ENCODE results near the gene DSCAM. TPM values are rescaled to one million over a fixed set of nuclear protein-coding genes. Genes with fewer than 3 reads are reported as not detected.

DSCAM gene
- total RNA-seq, 1 donor from 2014 or later: not detected

DNA sequence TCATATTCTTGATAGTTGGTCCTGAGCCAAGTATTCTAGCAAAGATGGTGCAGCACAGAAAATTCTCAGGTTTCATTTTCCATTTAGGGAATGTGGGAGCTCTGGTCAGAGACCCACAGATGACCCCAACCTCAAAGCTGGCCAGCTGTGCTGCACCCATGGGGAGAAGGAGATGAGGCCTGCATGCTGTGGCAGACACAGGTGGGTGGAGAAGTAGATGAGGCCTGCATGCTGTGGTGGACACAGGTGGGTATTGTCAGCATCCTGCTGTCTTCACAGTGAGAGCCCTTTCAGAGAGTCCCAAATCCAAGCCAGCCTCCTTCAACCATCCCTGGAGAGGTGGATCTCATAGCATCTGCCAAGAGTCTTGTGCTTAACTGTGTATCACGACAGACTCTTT lies 77.7 kb downstream of the DSCAM start:
- Histone ChIP-seq H3K4me2 (no peak overlapping the region), H3K4me1 (no peaks in the 10 kb centered on the region), H3K9me3 (ENCODE audit: low read depth) (no peaks in the 10 kb centered on the region), H3K79me2 (ENCODE audit: low read depth) (no peaks in the 10 kb centered on the region), H3F3A (ENCODE audit: low read depth) (no peaks in the 10 kb centered on the region), H2AFZ (replicated peaks) (no peak overlapping the region), H4K20me1 (ENCODE audit: low read depth) (no peaks in the 10 kb centered on the region), H3K27ac (no peak overlapping the region), H3K36me3 (no peaks in the 10 kb centered on the region), H3K27me3 (no peaks in the 10 kb centered on the region), H3K9ac (no peak overlapping the region), H3K4me3 (no peak overlapping the region)
- no peaks in the 10 kb centered on the region for H3K36me3 Mint-ChIP-seq
- no peaks in the 10 kb centered on the region for H3K4me1 Mint-ChIP-seq
- no peak overlapping the region for H3K27ac Mint-ChIP-seq
- no peak for DNase-seq (ENCODE audit: low spot score)
- H3K27me3 Mint-ChIP-seq (ENCODE audit: insufficient read depth, low read depth): peaks cover 6% of the 10 kb centered on the region
- H3K4me3 Mint-ChIP-seq: no peak overlapping the region
- H3K9me3 Mint-ChIP-seq: no peaks in the 10 kb centered on the region
- no peak for TF ChIP-seq EZH2phosphoT487 (IDR thresholded peaks at IDR 0.05)
- no peak for TF ChIP-seq EZH2 (IDR thresholded peaks at IDR 0.05)
- TF ChIP-seq CTCF (IDR thresholded peaks at IDR 0.05): no peak

GRCh38 chr21:40768056-40768455 lies 78.9 kb downstream of the DSCAM start:
- no peak overlapping the region for H3K9ac ChIP-seq
- no peaks in the 10 kb centered on the region for H3K79me2 ChIP-seq (ENCODE audit: low read depth)
- H3K27me3 Mint-ChIP-seq (ENCODE audit: insufficient read depth, low read depth): peaks cover 6% of the 10 kb centered on the region
- no peak overlapping the region for H2AFZ ChIP-seq (replicated peaks)
- no peaks in the 10 kb centered on the region for H3K9me3 ChIP-seq (ENCODE audit: low read depth)
- no peak overlapping the region for H3K4me3 ChIP-seq
- H4K20me1 ChIP-seq (ENCODE audit: low read depth): no peaks in the 10 kb centered on the region
- no peak overlapping the region for H3K27ac ChIP-seq
- no peak overlapping the region for H3K4me3 Mint-ChIP-seq
- TF ChIP-seq EZH2phosphoT487 (IDR thresholded peaks at IDR 0.05): no peak
- TF ChIP-seq EZH2 (IDR thresholded peaks at IDR 0.05): no peak
- no peak for TF ChIP-seq CTCF (IDR thresholded peaks at IDR 0.05)
- no peak overlapping the region for H3K27ac Mint-ChIP-seq
- no peak for DNase-seq (ENCODE audit: low spot score)
- no peaks in the 10 kb centered on the region for H3K36me3 Mint-ChIP-seq
- no peaks in the 10 kb centered on the region for H3F3A ChIP-seq (ENCODE audit: low read depth)
- no peaks in the 10 kb centered on the region for H3K4me1 Mint-ChIP-seq
- H3K4me2 ChIP-seq: no peak overlapping the region
- H3K36me3 ChIP-seq: no peaks in the 10 kb centered on the region
- H3K27me3 ChIP-seq: no peaks in the 10 kb centered on the region
- no peaks in the 10 kb centered on the region for H3K4me1 ChIP-seq
- no peaks in the 10 kb centered on the region for H3K9me3 Mint-ChIP-seq

DNA sequence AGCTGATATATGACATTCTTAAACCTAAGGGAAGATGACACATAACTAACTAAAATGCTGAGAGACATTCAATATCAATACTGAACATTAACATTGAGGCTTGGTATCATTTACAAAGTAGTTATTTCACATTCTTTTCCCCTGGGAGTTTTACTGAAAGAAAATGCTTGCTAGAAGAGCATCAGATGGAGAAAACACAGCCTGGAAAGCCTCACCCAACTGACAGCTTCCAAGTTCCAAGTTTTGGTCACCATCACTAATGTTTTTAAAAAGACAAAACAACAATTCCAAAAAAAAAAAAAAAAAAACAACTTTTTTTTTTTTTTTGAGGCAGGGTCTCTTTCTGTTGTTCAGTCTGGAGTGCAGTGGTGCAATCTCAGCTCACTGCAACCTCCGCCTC lies 80.6 kb downstream of the DSCAM start:
- Histone ChIP-seq H3K9me3 (ENCODE audit: low read depth) (no peaks in the 10 kb centered on the region), H3K36me3 (no peaks in the 10 kb centered on the region), H4K20me1 (ENCODE audit: low read depth) (no peaks in the 10 kb centered on the region), H3K9ac (no peak overlapping the region), H3K27ac (no peak overlapping the region), H3K4me2 (no peak overlapping the region), H3K27me3 (no peaks in the 10 kb centered on the region), H3K4me1 (no peaks in the 10 kb centered on the region), H2AFZ (replicated peaks) (no peak overlapping the region), H3F3A (ENCODE audit: low read depth) (no peaks in the 10 kb centered on the region), H3K79me2 (ENCODE audit: low read depth) (no peaks in the 10 kb centered on the region), H3K4me3 (no peak overlapping the region)
- TF ChIP-seq EZH2 (IDR thresholded peaks at IDR 0.05) (no peak), EZH2phosphoT487 (IDR thresholded peaks at IDR 0.05) (no peak), CTCF (IDR thresholded peaks at IDR 0.05) (no peak)
- DNase-seq (ENCODE audit: low spot score): no peak
- Mint-ChIP-seq H3K4me1 (no peaks in the 10 kb centered on the region), H3K36me3 (no peaks in the 10 kb centered on the region), H3K27ac (no peak overlapping the region), H3K9me3 (no peaks in the 10 kb centered on the region), H3K4me3 (no peak overlapping the region), H3K27me3 (ENCODE audit: insufficient read depth, low read depth) (peaks cover 2% of the 10 kb centered on the region)
